Esophagus (tissue), 2 donors: ENCODE measurements around the gene EXOC3L4. TPM values are rescaled to one million over a fixed set of nuclear protein-coding genes. Genes with fewer than 3 reads are reported as not detected.

Experiments
- H3K27ac ChIP-seq, 2 donors: one replicate each; pipeline ENCODE4 v1.5.1; 2013; ENCODE audit warnings: low read depth in 2 of 2, mild to moderate bottlenecking in 2 of 2, inconsistent platforms in 1 of 2, low read length in 1 of 2, moderate library complexity in 1 of 2
- H3K27me3 ChIP-seq, 2 donors: one replicate each; pipeline ENCODE4 v1.6.1; 2013; ENCODE audit warnings: low read length in 2 of 2, control low read depth in 1 of 2, mild to moderate bottlenecking in 1 of 2; ENCODE audit not compliant: insufficient read depth in 2 of 2, control insufficient read depth in 1 of 2
- H3K36me3 ChIP-seq, 2 donors: one replicate each; pipeline ENCODE4 v1.6.1; 2013; ENCODE audit warnings: low read length in 1 of 2; ENCODE audit not compliant: control insufficient read depth in 2 of 2, insufficient read depth in 2 of 2
- H3K4me1 ChIP-seq, 2 donors: one replicate each; pipeline ENCODE4 v1.6.1; 2013; ENCODE audit warnings: low read length in 1 of 2; ENCODE audit not compliant: control insufficient read depth in 2 of 2, insufficient read depth in 2 of 2
- H3K4me3 ChIP-seq, 2 donors: one replicate each; pipeline ENCODE4 v1.5.1; 2013; ENCODE audit warnings: low read length in 2 of 2, mild to moderate bottlenecking in 2 of 2, low read depth in 1 of 2, moderate library complexity in 1 of 2
- H3K9me3 ChIP-seq, 2 donors: one replicate each; pipeline ENCODE4 v1.6.1; 2013; ENCODE audit warnings: mild to moderate bottlenecking in 2 of 2, low read depth in 1 of 2, low read length in 1 of 2, moderate library complexity in 1 of 2; ENCODE audit not compliant: control insufficient read depth in 2 of 2, insufficient read depth in 1 of 2
- WGBS, 2 donors: extraction: QIAGEN DNeasy Blood & Tissue Kit; methylation state at CpG; one replicate each; pipeline ENCODE4 v1.1.7; 2013; 5-methylcytosine and 5-hydroxymethylcytosine counted together
- polyA plus RNA-seq, 2 donors: library from polyadenylated mRNA; stranded (reverse); fragments of 200-250 nt; gene quantifications; one replicate each; pipeline ENCODE4 v1.2.3, GENCODE V29; 2013
- donor health status: healthy with polysubstance abuse.
- donor health status: Bipolar disorder and iron deficiency.

The EXOC3L4 gene
- polyA plus RNA-seq, 2 donors: 0.52 to 0.67 TPM

- Histone ChIP-seq H3K27ac (peak overlapping the region; percentile 36 to 82), H3K36me3 (peaks cover 0 to 40% of the 10 kb centered on the region in 2 donors)
- 35 to 40% methylated on average over 8 of the region's 8 CpGs for WGBS, 2 donors
Measured at GRCh38 chr14:103130965-103131364, 36.4 kb downstream of the EXOC3L4 start.

GRCh38 chr14:103131580-103131979, 37.1 kb downstream of the EXOC3L4 start:
- no peaks in the 10 kb centered on the region for H3K27me3 ChIP-seq
- 86 to 90% methylated on average over 8 to 9 of the region's 9 CpGs for WGBS, 2 donors
- H3K9me3 ChIP-seq: no peaks in the 10 kb centered on the region
- no peak overlapping the region for H3K4me3 ChIP-seq
- peaks cover 18 to 38% of the 10 kb centered on the region in 2 donors for H3K4me1 ChIP-seq
- peak overlapping the region in 1 of 2 donors; percentile 82 for H3K27ac ChIP-seq
- H3K36me3 ChIP-seq: peaks cover 0 to 39% of the 10 kb centered on the region in 2 donors

More at GRCh38 chr14:103130965-103131364, 36.4 kb downstream of the EXOC3L4 start:
- Histone ChIP-seq H3K4me1 (peaks cover 18 to 40% of the 10 kb centered on the region in 2 donors), H3K9me3 (no peaks in the 10 kb centered on the region), H3K27me3 (no peaks in the 10 kb centered on the region), H3K4me3 (no peak overlapping the region)

- no peak overlapping the region for H3K4me3 ChIP-seq
- H3K9me3 ChIP-seq: no peaks in the 10 kb centered on the region
- H3K36me3 ChIP-seq: peaks cover 0 to 37% of the 10 kb centered on the region in 2 donors
- H3K27ac ChIP-seq: no peak overlapping the region
- no peaks in the 10 kb centered on the region for H3K27me3 ChIP-seq
- H3K4me1 ChIP-seq: peaks cover 15 to 35% of the 10 kb centered on the region in 2 donors
- WGBS, 2 donors: 76 to 83% methylated on average over 39 of the region's 39 CpGs
Measured at GRCh38 chr14:103132381-103133209, 38.1 kb downstream of the EXOC3L4 start.

- Histone ChIP-seq H3K27me3 (no peaks in the 10 kb centered on the region), H3K4me1 (peaks cover 12 to 35% of the 10 kb centered on the region in 2 donors), H3K9me3 (no peaks in the 10 kb centered on the region), H3K4me3 (no peak overlapping the region), H3K27ac (no peak overlapping the region), H3K36me3 (peaks cover 0 to 37% of the 10 kb centered on the region in 2 donors)
- 87 to 91% methylated on average over 25 of the region's 25 CpGs for WGBS, 2 donors
Measured at GRCh38 chr14:103133210-103134140, 39.0 kb downstream of the EXOC3L4 start.

- H3K36me3 ChIP-seq: peaks cover 0 to 37% of the 10 kb centered on the region in 2 donors
- 46 to 69% methylated on average over 2 of the region's 2 CpGs for WGBS, 2 donors
- no peak overlapping the region for H3K4me3 ChIP-seq
- H3K9me3 ChIP-seq: no peaks in the 10 kb centered on the region
- no peaks in the 10 kb centered on the region for H3K27me3 ChIP-seq
- peaks cover 12 to 27% of the 10 kb centered on the region in 2 donors for H3K4me1 ChIP-seq
- no peak overlapping the region for H3K27ac ChIP-seq
Measured at GRCh38 chr14:103134405-103134804, 39.9 kb downstream of the EXOC3L4 start.

GRCh38 chr14:103134919-103135318, 40.4 kb downstream of the EXOC3L4 start:
- Histone ChIP-seq H3K9me3 (no peaks in the 10 kb centered on the region), H3K27ac (no peak overlapping the region), H3K27me3 (no peaks in the 10 kb centered on the region), H3K36me3 (peaks cover 0 to 34% of the 10 kb centered on the region in 2 donors), H3K4me3 (no peak overlapping the region), H3K4me1 (peaks cover 12 to 22% of the 10 kb centered on the region in 2 donors)
- 96% methylated on average over 13 to 14 of the region's 14 CpGs for WGBS, 2 donors

GRCh38 chr14:103135333-103136260, 41.1 kb downstream of the EXOC3L4 start:
- 83 to 85% methylated on average over 26 of the region's 26 CpGs for WGBS, 2 donors
- Histone ChIP-seq H3K4me1 (peaks cover 6 to 17% of the 10 kb centered on the region in 2 donors), H3K9me3 (no peaks in the 10 kb centered on the region), H3K4me3 (no peak overlapping the region), H3K27me3 (no peaks in the 10 kb centered on the region), H3K36me3 (peaks cover 0 to 29% of the 10 kb centered on the region in 2 donors), H3K27ac (peak overlapping the region; percentile 67 to 83)

GRCh38 chr14:103136388-103137271, 42.1 kb downstream of the EXOC3L4 start:
- Histone ChIP-seq H3K27me3 (no peaks in the 10 kb centered on the region), H3K9me3 (no peaks in the 10 kb centered on the region), H3K4me3 (no peak overlapping the region), H3K36me3 (peaks cover 0 to 29% of the 10 kb centered on the region in 2 donors), H3K27ac (peak overlapping the region; percentile 86 to 97), H3K4me1 (peaks cover 4 to 12% of the 10 kb centered on the region in 2 donors)
- WGBS, 2 donors: 51 to 59% methylated on average over 20 of the region's 20 CpGs
